ENCODE measurements around the gene GLOD4.
"Not testable (repeated sequence)": the region's sequence is repeated elsewhere in the genome, so short reads cannot be mapped to it uniquely, and the experiment has no call there.

The GLOD4 gene

GRCh38 chr17:789160-789840 lies 7.2 kb upstream of the GLOD4 start:
- Histone ChIP-seq H3K4me1 (ENCODE audit: control insufficient read depth in 1 of 2, insufficient read depth in 1 of 2, low read depth in 1 of 2, low read length in 1 of 2) (peaks cover 9 to 12% of the 10 kb centered on the region in 2 experiments), H3K4me3 (ENCODE audit: low read depth in 1 of 2, low read length in 1 of 2) (no peak overlapping the region), H3K27me3 (no peaks in the 10 kb centered on the region), H3K9me3 (no peaks in the 10 kb centered on the region), H3K36me3 (peaks cover 38% of the 10 kb centered on the region), H3K27ac (no peak overlapping the region)
- no peak for TF ChIP-seq CTCF (IDR thresholded peaks at IDR 0.05)

DNA sequence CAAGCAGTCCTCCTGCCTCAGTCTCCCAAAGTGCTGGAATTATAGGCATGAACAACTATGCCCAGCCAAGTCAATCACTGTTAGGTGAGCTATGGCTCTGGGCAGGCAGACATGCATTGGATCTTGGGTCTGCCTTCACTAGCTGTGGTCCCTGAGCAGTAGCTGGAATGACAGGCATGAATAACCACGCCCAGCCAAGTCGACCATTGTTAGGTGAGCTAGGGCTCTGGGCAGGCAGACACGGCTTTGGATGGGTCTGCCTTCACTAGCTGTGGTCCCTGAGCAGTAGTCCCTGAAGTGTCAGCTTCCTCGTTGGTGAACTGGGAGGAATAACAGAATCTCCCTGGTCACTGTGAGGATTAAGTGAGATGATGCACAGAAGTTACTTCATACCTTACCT lies 6.5 kb upstream of the GLOD4 start:
- no peak for TF ChIP-seq CTCF (IDR thresholded peaks at IDR 0.05)
- Histone ChIP-seq H3K27ac (no peak overlapping the region), H3K36me3 (peaks cover 38% of the 10 kb centered on the region)

GRCh38 chr17:787641-788221 lies 5.7 kb upstream of the GLOD4 start:
- Histone ChIP-seq H3K36me3 (peaks cover 35% of the 10 kb centered on the region), H3K9me3 (no peaks in the 10 kb centered on the region), H3K4me3 (ENCODE audit: low read depth in 1 of 2, low read length in 1 of 2) (no peak overlapping the region), H3K27ac (no peak overlapping the region), H3K4me1 (ENCODE audit: control insufficient read depth in 1 of 2, insufficient read depth in 1 of 2, low read depth in 1 of 2, low read length in 1 of 2) (peaks cover 9 to 17% of the 10 kb centered on the region in 2 experiments), H3K27me3 (no peaks in the 10 kb centered on the region)
- no peak for TF ChIP-seq CTCF (IDR thresholded peaks at IDR 0.05)

More for the DNA sequence above, 6.5 kb upstream of the GLOD4 start:
- H3K9me3 ChIP-seq = no peaks in the 10 kb centered on the region
- no peaks in the 10 kb centered on the region for H3K27me3 ChIP-seq
- H3K4me1 ChIP-seq (ENCODE audit: control insufficient read depth in 1 of 2, insufficient read depth in 1 of 2, low read depth in 1 of 2, low read length in 1 of 2) = peaks cover 9 to 12% of the 10 kb centered on the region in 2 experiments
- H3K4me3 ChIP-seq (ENCODE audit: low read depth in 1 of 2, low read length in 1 of 2) = no peak overlapping the region

GRCh38 chr17:785901-786300 lies 3.8 kb upstream of the GLOD4 start:
- not testable (repeated sequence) for H3K9me3 ChIP-seq; H3K27ac ChIP-seq; H3K4me3 ChIP-seq (ENCODE audit: low read depth in 1 of 2, low read length in 1 of 2); H3K27me3 ChIP-seq
- peaks cover 10 to 20% of the 10 kb centered on the region in 2 experiments for H3K4me1 ChIP-seq (ENCODE audit: control insufficient read depth in 1 of 2, insufficient read depth in 1 of 2, low read depth in 1 of 2, low read length in 1 of 2)
- peaks cover 25% of the 10 kb centered on the region for H3K36me3 ChIP-seq

DNA sequence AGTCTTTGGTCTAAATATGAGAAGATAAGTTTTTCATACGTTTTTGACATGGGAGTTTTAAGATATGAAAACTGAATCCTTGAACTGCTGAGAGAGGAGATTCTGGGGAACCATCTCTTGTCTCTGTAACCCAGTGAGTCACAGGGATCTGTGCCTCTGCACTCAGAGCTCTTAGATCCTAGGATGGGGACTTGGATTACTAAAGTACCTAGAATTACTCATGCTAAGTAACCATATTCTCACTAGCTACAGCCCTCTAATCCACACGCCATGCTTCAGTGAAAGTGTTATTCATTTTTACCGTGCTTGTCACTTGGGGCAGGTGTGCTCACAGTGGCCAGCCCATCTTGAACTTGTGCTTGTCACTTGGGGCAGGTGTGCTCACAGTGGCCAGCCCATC lies 2.1 kb upstream of the GLOD4 start:
- H3K27ac ChIP-seq = no peak overlapping the region
- H3K4me3 ChIP-seq (ENCODE audit: low read depth in 1 of 2, low read length in 1 of 2) = no peak overlapping the region
- H3K36me3 ChIP-seq = peaks cover 13% of the 10 kb centered on the region
- H3K4me1 ChIP-seq (ENCODE audit: control insufficient read depth in 1 of 2, insufficient read depth in 1 of 2, low read depth in 1 of 2, low read length in 1 of 2) = peaks cover 11 to 20% of the 10 kb centered on the region in 2 experiments
- H3K9me3 ChIP-seq = no peaks in the 10 kb centered on the region
- TF ChIP-seq CTCF (IDR thresholded peaks at IDR 0.05) = no peak
- H3K27me3 ChIP-seq = no peaks in the 10 kb centered on the region

- TF ChIP-seq CTCF (IDR thresholded peaks at IDR 0.05) = no peak
- H3K4me3 ChIP-seq (ENCODE audit: low read depth in 1 of 2, low read length in 1 of 2) = no peak overlapping the region
- peaks cover 11 to 21% of the 10 kb centered on the region in 2 experiments for H3K4me1 ChIP-seq (ENCODE audit: control insufficient read depth in 1 of 2, insufficient read depth in 1 of 2, low read depth in 1 of 2, low read length in 1 of 2)
- H3K36me3 ChIP-seq = peaks cover 53% of the 10 kb centered on the region
- H3K27me3 ChIP-seq = no peaks in the 10 kb centered on the region
- H3K9me3 ChIP-seq = no peaks in the 10 kb centered on the region
- H3K27ac ChIP-seq = no peak overlapping the region
Measured at GRCh38 chr17:778096-778495, 4.0 kb downstream of the GLOD4 start.
